SK-N-SH (cell line): ENCODE measurements around the gene PLXNA4. TPM values are rescaled to one million over a fixed set of nuclear protein-coding genes. Genes with fewer than 3 reads are reported as not detected.

Experiments
- CTCF ChIA-PET: fragments of 300-600, 350-600 bp; formaldehyde crosslinking; extraction: SDS; loops from one replicate; lab custom pipeline; 2021; lab: Yijun Ruan, JAX
- POLR2A ChIA-PET: fragments of 350-600 bp; sonication (Branson Sonifier 250); formaldehyde crosslinking; extraction: SDS; loops from one replicate; lab custom pipeline; 2020; ENCODE audit warnings: antibody characterized with exemption, inconsistent platforms; lab: Yijun Ruan, JAX
- DNase-seq: peaks from one replicate; pipeline ENCODE4 v3.0.0; 2012
- H2AFZ ChIP-seq: fragments of 200-600 bp; sonication (generic); 2 replicates; pipeline ENCODE4 v1.8.1; 2016; ENCODE audit warnings: antibody characterized with exemption, mild to moderate bottlenecking, low read depth
- H3F3A ChIP-seq: fragments of 200-600 bp; sonication (generic); replicated peaks from 2 replicates; pipeline ENCODE3; 2016; ENCODE audit warnings: antibody characterized with exemption, mild to moderate bottlenecking; ENCODE audit not compliant: insufficient read depth
- H3K27ac ChIP-seq, 2 experiments: fragments of 200-500 bp in 1 of 2; fragments of 200-600 bp in 1 of 2; sonication (Bioruptor generic) in 1 of 2; sonication (generic), shearing (Covaris generic) in 1 of 2; 2 replicates each; pipeline versions ENCODE4 v1.5.1 to v1.6.1; 2014 to 2016; ENCODE audit warnings: low read depth in 2 of 2, inconsistent platforms in 1 of 2, low read length in 1 of 2, mild to moderate bottlenecking in 1 of 2, mixed read lengths in 1 of 2
- H3K27me3 ChIP-seq: fragments of 200-600 bp; sonication (generic), shearing (Covaris generic); 2 replicates; pipeline ENCODE4 v1.6.1; 2016; ENCODE audit warnings: mixed run types; ENCODE audit not compliant: insufficient read depth
- H3K36me3 ChIP-seq, 2 experiments: fragments of 200-500 bp in 1 of 2; fragments of 200-600 bp in 1 of 2; sonication (Bioruptor generic) in 1 of 2; sonication (generic) in 1 of 2; replicated peaks in 1 of 2; 2 replicates each; pipeline versions ENCODE3 to v1.5.1; 2014 to 2016; ENCODE audit warnings: low read length in 1 of 2, mild to moderate bottlenecking in 1 of 2; ENCODE audit not compliant: insufficient read depth in 2 of 2, control insufficient read depth in 1 of 2
- H3K4me1 ChIP-seq, 2 experiments: fragments of 200-500 bp in 1 of 2; fragments of 200-600 bp in 1 of 2; sonication (Bioruptor generic) in 1 of 2; sonication (generic), shearing (Covaris generic) in 1 of 2; 2 replicates each; pipeline versions ENCODE4 v1.5.1 to v1.6.1; 2014 to 2016; ENCODE audit warnings: low read depth in 1 of 2, low read length in 1 of 2, mixed run types in 1 of 2; ENCODE audit not compliant: insufficient read depth in 2 of 2, control insufficient read depth in 1 of 2
- H3K4me2 ChIP-seq: fragments of 200-600 bp; sonication (generic), shearing (Covaris generic); 2 replicates; pipeline ENCODE4 v1.6.1; 2017; ENCODE audit warnings: mixed run types
- H3K4me3 ChIP-seq, 2 experiments: fragments of 200-500 bp in 1 of 2; fragments of 200-600 bp in 1 of 2; sonication (Bioruptor generic) in 1 of 2; sonication (generic), shearing (Covaris generic) in 1 of 2; 2 replicates each; pipeline versions ENCODE4 v1.5.1 to v1.8.1; 2014 to 2016; ENCODE audit warnings: low read depth in 2 of 2, inconsistent platforms in 1 of 2, low read length in 1 of 2, mild to moderate bottlenecking in 1 of 2, mixed read lengths in 1 of 2, moderate library complexity in 1 of 2
- H3K79me2 ChIP-seq: fragments of 200-600 bp; sonication (generic); 2 replicates; pipeline ENCODE4 v1.8.1; 2017; ENCODE audit warnings: mild to moderate bottlenecking; ENCODE audit not compliant: insufficient read depth
- H3K9ac ChIP-seq: fragments of 200-600 bp; sonication (generic); 2 replicates; pipeline ENCODE4 v1.6.1; 2017; ENCODE audit warnings: mixed run types
- H3K9me2 ChIP-seq: fragments of 200-600 bp; sonication (generic); 2 replicates; pipeline ENCODE4 v1.6.1; 2017; ENCODE audit warnings: mixed run types
- H3K9me3 ChIP-seq: fragments of 200-600 bp; sonication (generic); 2 replicates; pipeline ENCODE4 v1.6.1; 2017; ENCODE audit warnings: mixed run types, mild to moderate bottlenecking, moderate library complexity
- H4K20me1 ChIP-seq: fragments of 200-600 bp; sonication (generic); 2 replicates; pipeline ENCODE4 v1.6.1; 2017; ENCODE audit warnings: mild to moderate bottlenecking, mixed run types; ENCODE audit not compliant: insufficient read depth
- EP300 ChIP-seq, 2 experiments: IDR thresholded peaks; 2 replicates each; pipeline versions ENCODE4 v1.4.0 to v1.6.1; 2012; ENCODE audit warnings: borderline replicate concordance in 1 of 2, low read depth in 1 of 2, low read length in 1 of 2
- EZH2phosphoT487 ChIP-seq: fragments of 200-600 bp; sonication (generic); IDR thresholded peaks from 2 replicates; pipeline ENCODE4 v1.6.1; 2017; ENCODE audit warnings: low read depth, mixed run types, mild to moderate bottlenecking, antibody characterized with exemption, moderate library complexity, borderline replicate concordance
- FOSL2 ChIP-seq: IDR thresholded peaks from 2 replicates; pipeline ENCODE4 v1.4.0; 2012; ENCODE audit warnings: low read depth, mild to moderate bottlenecking, moderate library complexity, borderline replicate concordance
- FOXM1 ChIP-seq: IDR thresholded peaks from 2 replicates; pipeline ENCODE4 v1.4.0; 2012; ENCODE audit warnings: low read depth, mild to moderate bottlenecking
- GABPA ChIP-seq: IDR thresholded peaks from 2 replicates; pipeline ENCODE4 v1.4.0; 2012; ENCODE audit warnings: low read depth, mild to moderate bottlenecking
- IRF3 ChIP-seq: fragments of 150-350 bp; IDR thresholded peaks from 2 replicates; pipeline ENCODE4 v1.6.1; 2016; ENCODE audit warnings: mild to moderate bottlenecking, low read depth, low read length
- JUND ChIP-seq: IDR thresholded peaks from 2 replicates; pipeline ENCODE4 v1.4.0; 2012
- MAX ChIP-seq: IDR thresholded peaks from 2 replicates; pipeline ENCODE4 v1.4.0; 2012; ENCODE audit warnings: low read depth
- MXI1 ChIP-seq: IDR thresholded peaks from 2 replicates; pipeline ENCODE4 v1.6.1; 2012; ENCODE audit warnings: mild to moderate bottlenecking, low read depth, low read length, improper control_type of control experiment
- NRF1 ChIP-seq: IDR thresholded peaks from 2 replicates; pipeline ENCODE4 v1.6.1; 2012; ENCODE audit warnings: low read depth, mild to moderate bottlenecking, low read length
- POLR2AphosphoS5 ChIP-seq: IDR thresholded peaks from 2 replicates; pipeline ENCODE4 v1.6.1; 2012; ENCODE audit warnings: low read depth, low read length
- REST ChIP-seq: IDR thresholded peaks from 2 replicates; pipeline ENCODE4 v1.6.1; 2012; ENCODE audit warnings: mild to moderate bottlenecking, low read depth, low read length, moderate library complexity
- RXRA ChIP-seq: IDR thresholded peaks from 2 replicates; pipeline ENCODE4 v1.4.0; 2012; ENCODE audit warnings: low read depth, mild to moderate bottlenecking, borderline replicate concordance
- SMC3 ChIP-seq: IDR thresholded peaks from 2 replicates; pipeline ENCODE4 v1.6.1; 2012; ENCODE audit warnings: low read depth, low read length, improper control_type of control experiment
- TCF12 ChIP-seq: IDR thresholded peaks from 2 replicates; pipeline ENCODE4 v1.4.0; 2012
- USF1 ChIP-seq: IDR thresholded peaks from 2 replicates; pipeline ENCODE4 v1.4.0; 2012; ENCODE audit warnings: low read depth, borderline replicate concordance
- USF2 ChIP-seq: fragments of 150-350 bp; IDR thresholded peaks from 2 replicates; pipeline ENCODE4 v1.6.1; 2017; ENCODE audit warnings: antibody characterized with exemption, low read length, low read depth, borderline replicate concordance
- YY1 ChIP-seq: IDR thresholded peaks from 2 replicates; pipeline ENCODE4 v1.4.0; 2012; ENCODE audit warnings: low read depth, mild to moderate bottlenecking
- WGBS: methylation state at CpG from one replicate; pipeline ENCODE4 v1.1.6; 2017; ENCODE audit warnings: low lambda C conversion rate; 5-methylcytosine and 5-hydroxymethylcytosine counted together
- polyA plus RNA-seq, 3 experiments: library from polyadenylated mRNA; depleted of rRNA; stranded (reverse); fragments of >200 nt; gene quantifications; 2 replicates each; pipeline ENCODE4 v1.2.3, GENCODE V29; 2012

Gene PLXNA4
- polyA plus RNA-seq, 1 of the 3 experiments (the other 2 are of a cell fraction) = 2.4 TPM

GRCh38 chr7:132400561-132401142 is 175.6 kb downstream of the PLXNA4 start:
- no peak overlapping the region for H2AFZ ChIP-seq
- H3K4me3 ChIP-seq = no peak overlapping the region
- no peaks in the 10 kb centered on the region; the same call in 1 of the 2 replicates for H3K27me3 ChIP-seq
- TF ChIP-seq POLR2AphosphoS5 (no peak), YY1 (no peak), MAX (no peak), USF2 (no peak), USF1 (no peak)
- WGBS = 75% methylated on average over 10 of the region's 10 CpGs
- no peaks in the 10 kb centered on the region for H3K79me2 ChIP-seq
- no peaks in the 10 kb centered on the region for H4K20me1 ChIP-seq
- no peaks in the 10 kb centered on the region for H3K9me2 ChIP-seq
- no peak overlapping the region for H3K4me2 ChIP-seq
- no peaks in the 10 kb centered on the region for H3K9me3 ChIP-seq
- no peaks in the 10 kb centered on the region for H3K36me3 ChIP-seq
- H3K9ac ChIP-seq = no peak overlapping the region
- CTCF ChIA-PET = interaction anchor here (0.9 to 2.6 kb wide), 8 partner anchors 11 to 455 kb away, joined by 3 to 10 read pairs (median 4); partner anchors contain the start of gene PLXNA4
- no peaks in the 10 kb centered on the region for H3F3A ChIP-seq
- POLR2A ChIA-PET = no interaction called here
- no peak for DNase-seq
- H3K27ac ChIP-seq = no peak overlapping the region
- H3K4me1 ChIP-seq = peaks cover 0 to 28% of the 10 kb centered on the region in 2 experiments; a peak in 1 of 4 replicates

- ChIA-PET CTCF (interaction anchor here (1.0 kb wide), 1 partner anchor 67 kb away, joined by 3 read pairs; no protein-coding TSS in a partner anchor), POLR2A (no interaction called here)
- TF ChIP-seq FOXM1 = no peak
- TF ChIP-seq EP300 (IDR thresholded peaks at IDR 0.05; ENCODE audit: borderline replicate concordance in 1 of 2, low read depth in 1 of 2, low read length in 1 of 2) = no peak
- TF ChIP-seq IRF3 = no peak
- no peak for TF ChIP-seq FOSL2
- no peak for TF ChIP-seq JUND
- TF ChIP-seq POLR2AphosphoS5 = no peak
- TF ChIP-seq REST = no peak
- TF ChIP-seq NRF1 = no peak
- TF ChIP-seq MXI1 = no peak
- no peak for TF ChIP-seq YY1
- TF ChIP-seq EZH2phosphoT487 = no peak
- no peak for TF ChIP-seq RXRA
- TF ChIP-seq SMC3 = no peak
- no peak for TF ChIP-seq GABPA
- no peak for TF ChIP-seq TCF12
Observed at GRCh38 chr7:132399367-132399766, 176.9 kb downstream of the PLXNA4 start.

More at GRCh38 chr7:132399367-132399766, 176.9 kb downstream of the PLXNA4 start:
- Histone ChIP-seq H2AFZ (no peak overlapping the region), H3K4me1 (peaks cover 0 to 39% of the 10 kb centered on the region in 2 experiments; a peak in 1 of 4 replicates), H3K4me3 (no peak overlapping the region), H3K4me2 (no peak overlapping the region), H3K9me3 (no peaks in the 10 kb centered on the region), H3F3A (no peaks in the 10 kb centered on the region), H3K36me3 (no peaks in the 10 kb centered on the region), H3K79me2 (no peaks in the 10 kb centered on the region), H3K27ac (no peak overlapping the region), H3K9me2 (no peaks in the 10 kb centered on the region), H3K9ac (no peak overlapping the region), H3K27me3 (no peaks in the 10 kb centered on the region; the same call in 1 of the 2 replicates), H4K20me1 (no peaks in the 10 kb centered on the region)
- DNase-seq = no peak
- 72% methylated on average over 4 of the region's 4 CpGs for WGBS
